Stimulated activated naive CD8-positive, alpha-beta T cell treated with anti-CD3 and anti-CD28 coated beads, Interleukin-15, Interleukin-2, amounts not matched to agents 100 U/mL and 50 U/mL, for 24 hours (primary cell): ENCODE results near the gene TSPO2.
A peak's percentile ranks its signal among the peaks of the same experiment; 100 is the strongest.

Source experiments
- ATAC-seq: fragments of 150-1000 bp; cut with Tn5 transposase; one replicate; pipeline ENCODE4 v1.10.0; 2021
- DNase-seq: peaks from one replicate; pipeline ENCODE4 v3.0.0; 2021

TSPO2 gene

DNA sequence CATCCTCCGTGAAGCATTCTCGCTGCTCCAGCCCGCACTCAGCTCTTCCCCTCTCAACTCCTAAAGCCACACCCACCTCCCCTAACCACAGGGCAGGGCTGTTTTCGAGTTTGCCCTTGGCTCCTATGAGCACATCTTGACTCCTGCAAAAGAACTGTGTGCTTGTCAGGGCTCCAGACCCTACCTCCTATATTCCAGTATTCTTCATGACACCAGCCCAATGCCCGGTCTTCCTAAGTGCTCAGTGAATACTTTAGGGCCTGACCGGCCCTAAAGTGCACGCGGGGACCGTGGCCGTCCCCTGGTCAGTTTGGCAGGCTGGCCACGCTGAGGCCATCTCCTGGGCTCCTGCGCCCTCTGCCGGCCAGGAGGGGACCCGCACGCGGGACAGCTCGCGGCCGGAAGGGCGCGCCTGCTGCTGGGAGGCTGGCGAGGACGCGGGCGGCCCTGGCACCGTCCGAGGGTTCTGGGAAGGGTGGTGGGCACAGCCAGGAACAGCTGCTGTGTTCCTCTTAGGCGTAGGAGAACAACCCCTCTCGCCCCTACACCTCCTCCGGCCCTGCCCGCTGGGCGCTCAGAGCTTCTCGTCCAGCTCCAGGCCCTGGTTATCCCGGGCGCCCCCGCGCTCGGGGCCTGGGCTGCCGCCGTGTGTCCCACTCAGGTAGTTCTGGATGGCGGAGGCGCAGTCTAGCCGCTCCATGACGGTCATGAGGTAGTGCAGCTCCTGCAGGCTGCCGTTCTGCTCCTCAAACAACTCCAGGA lies 14.3 kb upstream of the TSPO2 start:
- DNase-seq, result peak; percentile 90
- peak; percentile 90 for ATAC-seq

DNA sequence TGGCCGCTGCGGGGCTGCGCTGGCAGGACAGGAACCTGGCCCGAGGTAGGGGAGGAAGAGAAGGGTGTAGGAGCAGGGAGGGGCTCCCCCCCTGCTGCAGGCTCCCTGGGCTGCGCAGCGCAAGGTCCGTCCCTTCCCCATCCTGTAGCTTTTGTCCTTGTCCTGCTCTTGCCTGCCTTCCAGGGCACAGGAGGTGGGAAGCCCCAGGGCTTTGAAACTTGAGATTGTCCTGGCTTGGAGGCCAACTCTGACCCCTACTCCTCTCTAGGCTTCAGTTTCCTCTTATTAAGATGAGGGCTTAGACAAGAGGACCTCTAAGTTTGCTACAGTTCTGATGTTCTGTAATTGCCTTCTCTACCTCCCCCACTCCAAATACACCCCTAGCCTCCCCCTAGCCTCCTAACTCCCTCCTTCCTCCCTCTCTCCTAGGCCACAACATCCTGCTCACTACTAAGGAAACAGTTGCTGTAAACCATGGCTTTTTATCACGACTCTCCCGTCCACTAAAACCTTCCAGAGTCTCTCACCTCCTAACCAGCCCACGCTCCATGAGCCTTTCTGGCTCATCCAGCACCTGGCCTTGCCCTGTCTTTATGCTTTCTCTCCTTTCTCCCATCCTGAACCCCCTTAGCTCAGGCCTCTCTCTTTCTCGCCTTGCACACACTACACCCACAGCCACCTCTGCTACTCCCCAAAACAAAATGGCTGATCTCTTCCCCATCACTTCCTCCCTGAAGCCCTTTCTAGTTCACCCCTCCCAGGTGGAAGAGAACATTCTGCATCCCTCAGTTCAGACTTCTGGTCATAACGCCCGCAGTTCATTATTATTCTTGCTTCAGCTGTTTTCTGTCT lies 13.5 kb upstream of the TSPO2 start:
- DNase-seq, result no peak

DNA sequence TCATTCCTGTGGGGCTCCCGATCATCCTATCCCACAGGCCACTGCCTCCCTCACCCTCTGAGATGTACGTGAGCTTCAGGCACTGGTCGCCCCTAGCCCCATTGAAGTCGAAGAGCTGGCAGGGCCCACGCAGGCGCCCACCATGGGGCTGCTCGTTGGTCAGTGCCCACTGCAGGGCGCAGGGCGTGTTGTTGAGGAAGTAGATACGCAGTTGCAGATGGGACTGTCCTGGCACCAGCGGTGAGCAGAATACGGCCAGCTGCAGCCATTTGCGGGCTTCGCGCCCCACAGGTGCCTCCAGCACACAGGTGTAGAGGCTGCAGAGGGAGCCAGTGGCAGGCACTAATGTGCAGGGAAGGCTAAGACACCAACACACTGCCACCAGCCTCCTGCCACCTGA lies 9.4 kb upstream of the TSPO2 start:
- DNase-seq (no peak), ATAC-seq (no peak)

More for the DNA sequence above, 13.5 kb upstream of the TSPO2 start:
- peak; percentile 31 for ATAC-seq

DNA sequence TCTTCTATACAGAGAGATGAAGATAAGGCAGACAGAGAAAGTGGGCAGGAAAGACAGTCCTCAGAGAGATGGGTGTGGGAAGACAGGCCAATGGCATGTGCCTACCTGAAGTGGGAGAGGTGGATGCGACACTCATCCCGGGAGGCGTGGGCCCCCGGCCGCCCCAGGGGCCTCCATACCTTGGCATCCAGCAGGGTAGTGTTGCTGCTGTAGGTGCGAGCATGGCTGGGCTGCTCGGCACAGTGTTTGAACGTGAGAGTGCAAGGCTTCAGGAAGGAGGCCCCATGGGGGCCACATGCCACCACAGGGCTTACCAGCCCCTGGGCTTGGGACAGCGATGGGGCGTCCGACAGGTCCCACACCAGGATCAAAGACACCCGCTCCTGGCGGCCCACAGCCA lies 8.5 kb upstream of the TSPO2 start:
- DNase-seq (no peak), ATAC-seq (no peak)

DNA sequence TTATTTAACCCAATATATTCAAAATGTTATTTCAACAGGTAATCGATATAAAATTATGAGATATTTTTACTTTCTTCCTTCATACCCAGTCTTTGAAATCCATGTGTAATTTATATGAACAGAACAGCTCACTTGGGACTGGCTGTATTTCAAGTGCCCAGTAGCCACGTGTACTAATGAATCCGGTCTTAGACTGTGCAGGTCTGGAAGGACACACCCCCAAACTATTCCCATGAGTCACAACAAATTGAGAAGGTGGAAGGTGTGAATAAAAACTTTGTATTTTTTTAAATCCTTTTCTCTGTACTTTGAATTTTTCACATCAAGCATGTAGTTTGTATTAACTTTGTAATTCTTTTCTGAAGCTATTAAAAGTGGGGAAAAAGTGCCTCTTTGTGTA lies 6.1 kb upstream of the TSPO2 start:
- DNase-seq (no peak), ATAC-seq (no peak)

DNA sequence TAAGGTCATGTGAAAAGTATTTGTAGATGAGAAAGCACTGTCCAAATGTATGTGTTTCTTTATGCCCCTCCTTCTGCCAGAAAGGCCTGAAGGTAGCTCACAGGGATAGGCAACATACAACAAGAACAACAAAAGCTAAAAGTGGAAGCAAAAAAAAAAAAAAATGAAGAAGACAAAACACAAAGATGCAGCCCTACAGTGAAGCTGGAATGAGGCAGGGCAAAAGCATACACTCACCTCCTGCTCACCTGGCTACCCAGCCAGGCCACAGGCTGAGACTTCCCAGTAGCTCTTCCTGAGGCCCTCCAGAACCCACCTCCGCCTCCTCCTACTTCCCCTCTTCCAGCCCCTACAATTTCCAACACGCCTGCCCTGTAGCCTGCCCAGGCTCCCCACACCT lies 5.7 kb upstream of the TSPO2 start:
- ATAC-seq (no peak), DNase-seq (no peak)

DNA sequence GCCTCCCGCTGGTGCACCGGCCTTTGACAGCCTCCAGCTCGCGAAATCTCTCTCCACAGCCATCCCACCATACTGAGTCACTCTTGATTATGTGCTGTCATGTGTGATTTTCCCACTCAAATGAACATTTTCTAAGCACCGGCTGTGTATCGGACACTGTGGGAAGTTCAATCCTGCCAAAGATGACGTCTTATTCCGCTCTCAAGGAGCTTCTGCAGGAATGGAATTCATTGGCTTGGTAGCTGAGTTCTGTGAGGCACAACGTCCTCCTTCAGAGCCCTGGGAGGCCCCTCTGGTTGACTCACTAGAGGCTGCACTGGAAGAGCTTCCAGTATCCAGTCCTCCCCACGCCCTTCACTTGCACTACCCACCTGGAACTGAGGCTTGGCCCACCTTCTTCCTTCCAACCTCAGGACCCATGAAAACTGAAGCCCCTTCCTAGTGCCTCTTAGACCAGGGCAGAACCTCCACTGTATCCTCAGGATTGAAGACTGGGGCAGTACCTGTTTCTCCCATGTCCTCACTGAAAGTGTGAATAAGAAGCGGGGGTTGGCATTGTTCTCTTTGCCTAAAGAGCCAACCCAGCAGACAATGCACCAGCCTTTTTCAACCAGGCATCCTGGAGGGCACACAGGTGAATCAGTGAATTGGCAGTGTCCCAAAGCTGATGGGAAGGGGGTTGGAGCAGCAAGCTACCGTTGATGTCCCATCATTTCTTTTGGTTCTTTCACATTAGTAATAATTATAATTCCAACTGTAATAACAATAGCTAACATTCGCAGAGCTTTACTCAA lies 5.0 kb upstream of the TSPO2 start:
- no peak for DNase-seq

DNA sequence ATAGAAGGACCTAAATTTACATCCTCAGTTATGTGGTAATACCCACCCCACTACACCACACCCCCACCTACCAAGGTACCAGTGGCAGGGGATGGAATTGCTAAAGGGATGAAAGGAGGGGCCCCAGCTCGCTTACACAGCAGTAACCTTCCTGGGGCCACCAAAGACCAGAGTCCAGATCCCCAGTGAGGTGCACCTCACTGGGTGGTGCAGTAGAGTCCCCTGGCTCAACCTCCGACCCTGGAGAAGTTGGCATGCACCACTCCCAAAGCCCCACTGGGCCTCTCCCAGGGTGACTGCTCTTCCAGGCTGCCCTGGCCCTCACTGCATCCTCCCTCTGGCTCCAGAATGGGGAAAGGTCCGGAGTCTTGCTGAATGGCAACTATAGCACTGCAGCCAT lies 4.1 kb upstream of the TSPO2 start:
- ATAC-seq (no peak), DNase-seq (no peak)

More for the DNA sequence above, 5.0 kb upstream of the TSPO2 start:
- no peak for ATAC-seq

DNA sequence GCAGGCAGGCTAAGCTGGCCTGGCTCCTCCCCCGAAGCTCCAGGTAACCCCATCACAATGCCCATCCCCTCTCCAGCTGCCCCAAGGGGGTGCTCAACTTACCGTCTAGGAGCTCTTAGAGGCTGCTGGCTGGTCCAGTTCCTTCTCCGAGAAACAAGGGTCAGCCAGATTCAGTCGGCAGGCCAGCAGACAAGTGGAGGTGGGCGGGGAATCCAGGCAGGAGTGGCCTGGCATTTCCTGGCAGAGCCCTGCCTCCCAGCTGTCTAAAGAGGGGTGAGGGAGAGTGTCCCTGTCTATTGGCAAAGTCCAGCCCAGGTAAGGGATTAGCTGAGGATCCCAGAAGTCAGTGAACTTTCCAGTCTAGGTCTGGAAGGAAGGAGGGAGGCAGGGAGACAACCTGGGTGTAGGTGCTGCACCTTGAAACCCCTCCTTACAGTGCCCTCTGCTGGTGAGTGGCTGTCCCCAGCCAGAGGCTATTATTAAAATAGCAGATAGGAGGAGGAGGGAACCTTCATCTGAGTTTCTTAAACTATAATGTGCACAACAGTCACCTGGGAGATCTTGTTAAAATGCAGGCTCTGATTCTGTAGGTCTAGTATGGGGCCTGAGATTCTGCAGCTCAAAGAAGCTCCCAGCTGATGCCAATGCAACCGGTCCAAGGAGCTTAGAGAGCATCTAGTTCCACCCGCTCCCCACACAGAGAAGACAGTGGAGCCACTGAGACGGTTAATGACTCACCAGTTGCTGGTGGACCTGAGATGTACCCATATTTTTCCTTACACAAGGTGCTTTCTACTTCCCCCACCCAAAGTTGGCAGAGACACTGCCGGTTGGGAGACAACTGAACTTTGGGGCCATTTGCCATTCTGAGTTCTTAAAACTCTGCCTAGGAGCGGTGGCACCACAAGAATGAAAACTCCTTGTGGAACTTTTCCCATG lies 2.9 kb upstream of the TSPO2 start, which contains the start of gene UNC5CL:
UNC5CL (minus strand) TSS at position 162 of the 939 bp plus-strand sequence. CDS start 4,147 bp downstream, outside the sequence.
- DNase-seq (peak; percentile 68), ATAC-seq (peak; percentile 47)

DNA sequence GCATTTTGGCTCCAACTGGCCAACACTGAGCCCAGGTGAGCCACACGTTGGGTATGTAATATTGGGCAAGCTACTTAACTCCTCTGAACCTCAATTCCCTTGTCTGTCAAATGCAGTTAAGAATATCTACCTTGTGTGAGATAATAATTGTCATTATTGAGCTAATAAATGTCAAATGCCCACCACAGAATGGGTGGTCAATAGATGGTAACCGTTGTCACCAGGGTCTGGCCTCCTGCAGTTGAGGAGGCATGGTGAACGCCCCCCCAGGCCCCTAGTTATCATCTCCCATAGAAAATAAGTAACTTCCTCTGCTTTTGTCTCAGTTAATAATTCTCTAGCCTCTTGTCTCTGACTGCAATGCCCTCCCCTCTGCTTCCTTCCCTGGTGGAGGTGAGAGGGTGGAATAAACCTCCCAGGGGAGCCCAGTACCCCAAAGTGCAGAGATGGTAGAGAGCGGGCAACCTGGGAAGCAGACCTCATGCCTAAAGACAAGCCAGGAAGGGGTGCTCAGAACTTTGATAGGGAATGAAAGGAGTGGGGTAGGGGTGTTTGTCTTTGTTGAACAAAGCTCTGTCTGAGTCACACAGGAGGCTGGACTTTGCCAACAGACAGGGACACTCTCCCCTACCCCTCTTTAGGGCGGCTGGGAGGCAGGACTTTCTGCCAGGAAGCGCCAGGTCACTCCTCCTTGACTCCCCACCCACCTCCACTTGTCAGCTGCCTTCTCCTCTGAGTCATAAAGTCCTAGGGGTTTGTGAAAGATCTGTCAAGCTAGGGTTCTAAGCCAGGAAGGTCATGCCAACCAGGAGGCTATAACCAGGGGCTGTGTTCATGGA lies 1.9 kb upstream of the TSPO2 start:
- peak; percentile 47 for ATAC-seq
- DNase-seq, result peak; percentile 17

DNA sequence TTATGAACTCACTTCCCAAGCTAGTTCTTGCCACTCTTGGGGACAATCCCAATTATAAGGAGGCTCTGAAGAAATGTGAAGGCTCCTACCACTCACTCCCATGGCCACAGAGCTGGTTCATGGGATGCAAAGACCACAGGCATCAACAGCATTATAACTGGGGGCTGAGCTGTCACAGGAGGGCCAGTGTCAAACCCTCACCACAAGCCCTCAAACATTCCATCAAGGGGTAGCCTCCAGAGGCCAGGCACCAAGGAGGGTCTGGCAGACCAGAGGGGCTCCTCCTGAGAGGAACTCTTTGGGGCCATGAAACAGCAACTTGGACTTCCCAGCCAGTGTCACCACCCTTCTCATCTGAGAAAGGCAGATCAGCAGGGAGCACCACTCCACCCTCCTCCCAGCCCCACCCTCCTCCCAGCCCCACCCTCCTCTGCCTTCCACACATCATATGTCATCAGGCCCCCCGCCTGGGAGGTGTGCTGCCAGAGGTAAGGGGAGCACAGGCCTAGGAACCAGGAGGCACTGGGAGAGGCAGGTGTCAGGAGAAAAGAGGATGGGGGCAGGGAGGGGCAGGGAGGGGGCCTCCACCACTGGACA lies 1.2 kb upstream of the TSPO2 start:
- no peak for DNase-seq
- peak; percentile 17 for ATAC-seq

DNA sequence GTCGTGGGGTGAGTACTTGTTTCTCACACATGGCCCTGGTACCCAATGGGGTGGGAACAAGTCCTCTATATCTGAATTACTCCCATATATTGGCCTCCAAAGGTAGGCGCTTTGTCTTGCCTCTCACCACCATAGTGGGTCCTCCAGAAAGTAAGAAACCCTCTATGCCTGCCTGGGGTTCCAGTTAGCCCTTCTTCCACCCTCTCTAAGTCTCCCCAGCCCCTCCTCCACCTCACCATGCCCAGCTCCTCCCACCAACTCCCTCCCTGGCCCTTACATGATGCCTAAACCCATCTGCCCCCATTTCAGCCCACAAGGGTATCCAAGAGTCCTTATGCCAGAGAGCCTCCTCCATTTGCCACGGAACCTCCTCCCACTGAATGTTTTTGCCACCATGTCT lies 884 bp downstream of the TSPO2 start:
- DNase-seq, result no peak
- ATAC-seq, result no peak

DNA sequence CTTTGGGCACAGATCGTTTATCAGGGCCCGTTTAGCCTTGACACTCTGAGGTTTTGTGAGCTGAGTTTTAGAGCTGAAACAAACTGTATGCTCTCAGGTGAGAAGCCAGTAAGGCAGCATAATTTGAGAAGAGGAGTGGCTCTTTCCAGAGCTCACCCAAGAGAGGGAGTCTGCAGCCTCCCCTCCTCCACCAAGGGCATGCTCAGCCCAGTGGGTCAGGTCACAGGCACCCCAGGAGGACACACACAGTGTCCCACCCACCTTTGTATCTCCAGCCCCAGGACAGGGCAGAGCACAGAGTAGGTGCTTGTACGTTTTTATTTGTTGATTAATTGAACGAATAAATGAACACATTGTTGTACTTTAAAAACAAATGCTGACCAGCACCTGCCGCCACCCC lies 3.4 kb downstream of the TSPO2 start:
- ATAC-seq, result no peak

DNA sequence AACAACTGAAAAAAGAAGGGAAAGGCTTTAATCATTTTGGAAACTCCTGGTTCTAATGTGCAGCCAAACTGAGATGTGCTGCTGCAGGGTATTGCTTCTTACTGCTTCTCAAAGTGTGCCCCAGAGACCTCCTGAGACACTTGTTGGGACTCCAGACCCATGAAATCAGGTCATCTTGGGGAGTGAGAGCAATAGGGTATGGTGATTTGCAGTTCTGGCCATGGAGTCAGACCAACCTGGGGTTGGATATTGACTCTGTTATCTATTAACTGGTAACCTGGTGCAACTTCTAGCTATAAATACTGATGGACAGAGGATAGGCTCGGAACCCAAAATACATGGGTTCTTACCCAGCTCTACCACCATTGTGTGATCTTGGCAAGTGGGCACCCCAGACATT lies 3.8 kb downstream of the TSPO2 start:
- ATAC-seq, result no peak
- DNase-seq, result no peak

More for the DNA sequence above, 3.4 kb downstream of the TSPO2 start:
- no peak for DNase-seq

DNA sequence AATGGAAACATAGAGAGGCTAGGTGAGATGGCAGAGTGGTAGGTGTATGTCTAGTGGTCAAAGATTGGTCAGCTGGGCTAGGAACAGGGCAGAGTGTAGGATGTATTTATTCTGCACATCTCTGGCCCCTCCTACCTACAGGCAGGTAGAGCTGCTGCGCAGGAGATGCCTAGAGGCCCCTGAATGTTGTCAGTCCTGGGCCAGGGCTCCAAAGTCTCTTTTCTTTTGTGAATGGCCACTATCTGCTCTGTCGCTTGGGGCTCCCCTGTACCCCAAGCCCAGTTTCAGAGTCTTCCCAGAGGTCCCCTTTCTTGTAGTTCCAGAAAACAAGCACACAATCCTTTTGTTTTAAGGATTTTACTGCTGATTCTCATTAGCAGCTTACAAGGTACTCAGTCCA lies 5.0 kb downstream of the TSPO2 start:
- DNase-seq, result no peak

DNA sequence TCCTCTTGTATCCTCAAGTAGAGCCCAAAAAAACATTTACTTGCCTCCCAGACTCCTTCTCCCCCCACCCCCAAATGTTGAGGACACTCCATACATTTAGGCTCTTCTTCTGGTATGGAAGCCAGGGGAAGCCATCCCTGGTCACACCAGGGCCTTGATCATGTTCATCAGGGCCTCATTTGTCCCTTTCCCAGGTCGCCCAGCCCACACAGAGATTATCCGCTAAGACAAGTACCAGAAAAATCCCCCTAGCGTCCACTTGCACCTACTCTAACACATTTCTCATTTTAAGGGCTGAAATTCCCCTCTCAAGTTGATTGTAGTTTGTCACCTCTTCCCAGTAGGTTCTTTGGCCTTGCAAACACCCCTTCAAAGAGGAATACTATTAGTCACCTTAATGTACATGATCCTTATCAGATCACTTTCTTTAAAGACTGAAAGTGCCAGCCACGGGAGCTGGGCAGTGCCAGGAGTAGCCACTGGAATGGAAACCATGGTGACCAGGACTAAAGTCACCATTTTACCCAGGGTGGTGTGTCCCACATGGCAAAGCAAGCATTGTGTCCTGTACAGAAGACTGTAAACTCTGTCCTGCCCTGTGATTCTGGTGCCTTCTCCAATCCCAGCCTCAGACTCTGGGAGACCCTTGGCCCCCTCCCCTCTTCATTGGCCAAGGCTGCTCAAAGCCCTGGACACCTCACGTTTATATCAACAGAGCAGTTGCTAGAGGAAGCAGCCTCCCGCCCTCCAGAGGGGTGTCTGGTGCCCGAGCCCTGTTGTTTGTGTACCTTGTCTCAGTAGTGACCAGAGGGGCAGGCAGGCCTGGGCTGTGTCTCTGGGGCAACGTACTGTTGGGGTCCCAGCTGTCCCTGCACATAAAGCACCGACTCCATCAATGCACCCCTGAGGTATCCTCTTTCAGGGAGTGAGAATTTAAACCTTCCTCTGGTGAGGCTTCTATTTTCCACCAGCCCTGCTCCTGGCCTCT lies 5.8 kb downstream of the TSPO2 start:
- ATAC-seq (no peak), DNase-seq (no peak)

More for the DNA sequence above, 5.0 kb downstream of the TSPO2 start:
- no peak for ATAC-seq

DNA sequence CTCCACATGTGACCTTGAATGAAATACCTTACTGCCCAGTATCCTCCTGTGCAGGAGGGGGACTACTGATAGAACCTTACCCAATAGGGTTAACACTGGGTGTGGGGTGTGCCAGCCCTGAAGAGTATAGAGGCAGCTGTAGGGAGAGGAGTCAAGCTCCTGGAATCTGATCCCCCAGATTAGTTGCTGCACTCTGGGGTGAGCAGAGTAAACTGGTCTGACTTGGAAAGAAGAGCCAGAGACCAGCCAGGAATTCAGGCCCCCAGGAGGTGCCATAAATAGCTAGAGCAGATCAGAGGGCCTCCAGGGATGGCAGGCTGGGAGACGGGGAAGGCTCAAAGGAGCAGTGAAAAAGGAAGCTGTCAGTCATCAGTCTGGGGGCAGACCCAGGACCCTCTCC lies 7.3 kb downstream of the TSPO2 start:
- DNase-seq (no peak), ATAC-seq (no peak)

DNA sequence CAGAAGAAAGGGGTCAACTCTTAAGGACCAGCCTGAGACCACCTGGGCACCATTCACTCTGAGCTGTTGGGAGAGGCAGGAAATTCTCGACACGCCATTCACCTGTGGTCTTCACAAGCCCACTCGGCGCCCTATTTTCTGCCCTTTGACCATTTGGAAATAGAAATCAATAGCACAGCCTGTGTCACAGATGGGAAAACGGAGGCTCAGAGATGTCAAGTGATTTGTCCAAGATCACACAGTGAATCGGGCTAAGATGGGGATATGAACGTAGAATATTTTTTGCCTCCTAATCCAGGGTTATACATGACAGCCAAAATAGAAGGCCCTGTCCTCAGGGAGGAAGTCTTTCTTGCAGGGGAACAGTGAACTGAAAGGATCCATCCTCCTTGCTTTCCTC lies 7.7 kb downstream of the TSPO2 start:
- DNase-seq, result no peak
- ATAC-seq, result no peak

DNA sequence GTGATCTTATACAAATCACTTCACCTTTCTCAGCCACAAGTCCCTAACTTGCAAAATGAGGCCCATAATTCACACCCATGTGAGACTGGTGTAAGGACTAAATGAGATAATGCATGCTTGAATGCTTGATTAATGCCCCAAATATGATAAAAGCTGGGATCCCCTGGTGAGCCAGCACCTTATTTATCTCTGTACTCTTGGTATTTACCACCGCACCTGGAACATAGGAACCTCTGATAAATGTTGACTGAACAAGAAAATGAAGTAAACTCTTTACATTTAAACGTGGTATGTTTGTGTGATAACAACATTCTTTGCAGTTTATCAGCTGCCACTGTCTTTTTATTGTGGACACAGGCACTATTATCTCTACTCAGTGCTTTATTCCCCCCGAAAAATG lies 8.3 kb downstream of the TSPO2 start:
- no peak for ATAC-seq

More for the DNA sequence above, 8.3 kb downstream of the TSPO2 start:
- DNase-seq, result no peak
